ENCODE results near the gene THSD7A. TPM values are rescaled to one million over a fixed set of nuclear protein-coding genes. Genes with fewer than 3 reads are reported as not detected.

Gene THSD7A
- total RNA-seq, 1 experiment from 2014 or later, result 0.68 TPM

DNA sequence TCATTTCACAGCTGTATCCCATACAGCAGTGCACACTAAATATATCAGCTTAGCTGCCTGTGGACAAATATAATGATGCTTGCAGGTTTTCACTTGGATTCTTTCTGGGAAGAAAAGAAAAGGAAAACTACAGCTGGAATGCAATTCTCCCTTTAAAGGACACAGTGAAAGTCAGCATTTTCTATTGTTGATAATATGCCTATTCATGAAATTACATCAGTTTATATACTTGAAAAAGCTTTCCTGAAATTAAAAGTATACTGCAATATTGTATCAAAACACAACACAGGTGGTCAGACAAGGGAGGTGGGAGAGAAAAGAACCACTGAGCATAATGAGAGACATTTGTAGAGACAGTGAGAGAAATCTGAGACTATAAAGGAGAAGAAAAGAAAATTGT lies 20.3 kb downstream of the THSD7A start:
- Mint-ChIP-seq H3K4me3 (no peak overlapping the region), H3K9me3 (no peaks in the 10 kb centered on the region), H3K4me1 (peaks cover 5% of the 10 kb centered on the region), H3K27me3 (ENCODE audit: low read depth) (no peaks in the 10 kb centered on the region), H3K36me3 (no peaks in the 10 kb centered on the region), H3K27ac (no peak overlapping the region)
- TF ChIP-seq ZNF232 (CRISPR knock-in tag; IDR thresholded peaks at IDR 0.05), result no peak
- TF ChIP-seq AFF4 (CRISPR knock-in tag; IDR thresholded peaks at IDR 0.05; ENCODE audit: borderline replicate concordance), result no peak
- TF ChIP-seq OVOL2 (CRISPR knock-in tag; IDR thresholded peaks at IDR 0.05; ENCODE audit: borderline replicate concordance), result no peak
- TF ChIP-seq, protein P1, sequence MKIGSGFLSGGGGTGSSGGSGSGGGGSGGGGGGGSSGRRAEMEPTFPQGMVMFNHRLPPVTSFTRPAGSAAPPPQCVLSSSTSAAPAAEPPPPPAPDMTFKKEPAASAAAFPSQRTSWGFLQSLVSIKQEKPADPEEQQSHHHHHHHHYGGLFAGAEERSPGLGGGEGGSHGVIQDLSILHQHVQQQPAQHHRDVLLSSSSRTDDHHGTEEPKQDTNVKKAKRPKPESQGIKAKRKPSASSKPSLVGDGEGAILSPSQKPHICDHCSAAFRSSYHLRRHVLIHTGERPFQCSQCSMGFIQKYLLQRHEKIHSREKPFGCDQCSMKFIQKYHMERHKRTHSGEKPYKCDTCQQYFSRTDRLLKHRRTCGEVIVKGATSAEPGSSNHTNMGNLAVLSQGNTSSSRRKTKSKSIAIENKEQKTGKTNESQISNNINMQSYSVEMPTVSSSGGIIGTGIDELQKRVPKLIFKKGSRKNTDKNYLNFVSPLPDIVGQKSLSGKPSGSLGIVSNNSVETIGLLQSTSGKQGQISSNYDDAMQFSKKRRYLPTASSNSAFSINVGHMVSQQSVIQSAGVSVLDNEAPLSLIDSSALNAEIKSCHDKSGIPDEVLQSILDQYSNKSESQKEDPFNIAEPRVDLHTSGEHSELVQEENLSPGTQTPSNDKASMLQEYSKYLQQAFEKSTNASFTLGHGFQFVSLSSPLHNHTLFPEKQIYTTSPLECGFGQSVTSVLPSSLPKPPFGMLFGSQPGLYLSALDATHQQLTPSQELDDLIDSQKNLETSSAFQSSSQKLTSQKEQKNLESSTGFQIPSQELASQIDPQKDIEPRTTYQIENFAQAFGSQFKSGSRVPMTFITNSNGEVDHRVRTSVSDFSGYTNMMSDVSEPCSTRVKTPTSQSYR (CRISPR knock-in tag; IDR thresholded peaks at IDR 0.05), result no peak
- TF ChIP-seq, protein P2, sequence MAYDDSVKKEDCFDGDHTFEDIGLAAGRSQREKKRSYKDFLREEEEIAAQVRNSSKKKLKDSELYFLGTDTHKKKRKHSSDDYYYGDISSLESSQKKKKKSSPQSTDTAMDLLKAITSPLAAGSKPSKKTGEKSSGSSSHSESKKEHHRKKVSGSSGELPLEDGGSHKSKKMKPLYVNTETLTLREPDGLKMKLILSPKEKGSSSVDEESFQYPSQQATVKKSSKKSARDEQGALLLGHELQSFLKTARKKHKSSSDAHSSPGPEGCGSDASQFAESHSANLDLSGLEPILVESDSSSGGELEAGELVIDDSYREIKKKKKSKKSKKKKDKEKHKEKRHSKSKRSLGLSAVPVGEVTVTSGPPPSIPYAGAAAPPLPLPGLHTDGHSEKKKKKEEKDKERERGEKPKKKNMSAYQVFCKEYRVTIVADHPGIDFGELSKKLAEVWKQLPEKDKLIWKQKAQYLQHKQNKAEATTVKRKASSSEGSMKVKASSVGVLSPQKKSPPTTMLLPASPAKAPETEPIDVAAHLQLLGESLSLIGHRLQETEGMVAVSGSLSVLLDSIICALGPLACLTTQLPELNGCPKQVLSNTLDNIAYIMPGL (CRISPR knock-in tag; IDR thresholded peaks at IDR 0.05), result no peak
- TF ChIP-seq AR (CRISPR knock-in tag; IDR thresholded peaks at IDR 0.05), result no peak
- no peak for TF ChIP-seq NFYB (CRISPR knock-in tag; conservative IDR thresholded peaks at IDR 0.05; ENCODE audit: low read depth)
- no peak for TF ChIP-seq KAT7 (CRISPR knock-in tag; IDR thresholded peaks at IDR 0.05; ENCODE audit: borderline replicate concordance)
- no peak for TF ChIP-seq ZNF423 (CRISPR knock-in tag; IDR thresholded peaks at IDR 0.05)
- no peak for TF ChIP-seq ATF1 (CRISPR knock-in tag; IDR thresholded peaks at IDR 0.05)
- TF ChIP-seq ZBTB21 (CRISPR knock-in tag; IDR thresholded peaks at IDR 0.05; ENCODE audit: borderline replicate concordance), result no peak
- TF ChIP-seq E2F5 (CRISPR knock-in tag; IDR thresholded peaks at IDR 0.05), result no peak
- no peak for TF ChIP-seq PRDM15 (CRISPR knock-in tag; IDR thresholded peaks at IDR 0.05)
- TF ChIP-seq CBFB (CRISPR knock-in tag; IDR thresholded peaks at IDR 0.05; ENCODE audit: low read depth), result no peak
- TF ChIP-seq SMAD4 (CRISPR knock-in tag; IDR thresholded peaks at IDR 0.05), result no peak
- no peak for TF ChIP-seq IRF2 (CRISPR knock-in tag; IDR thresholded peaks at IDR 0.05; ENCODE audit: borderline replicate concordance, low read depth)
- no peak for TF ChIP-seq MXD4 (CRISPR knock-in tag; IDR thresholded peaks at IDR 0.05; ENCODE audit: borderline replicate concordance)
- TF ChIP-seq E2F1 (CRISPR knock-in tag; IDR thresholded peaks at IDR 0.05), result no peak
- no peak for TF ChIP-seq ZMAT4 (CRISPR knock-in tag; IDR thresholded peaks at IDR 0.05)
- TF ChIP-seq, protein P3, sequence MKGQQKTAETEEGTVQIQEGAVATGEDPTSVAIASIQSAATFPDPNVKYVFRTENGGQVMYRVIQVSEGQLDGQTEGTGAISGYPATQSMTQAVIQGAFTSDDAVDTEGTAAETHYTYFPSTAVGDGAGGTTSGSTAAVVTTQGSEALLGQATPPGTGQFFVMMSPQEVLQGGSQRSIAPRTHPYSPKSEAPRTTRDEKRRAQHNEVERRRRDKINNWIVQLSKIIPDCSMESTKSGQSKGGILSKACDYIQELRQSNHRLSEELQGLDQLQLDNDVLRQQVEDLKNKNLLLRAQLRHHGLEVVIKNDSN (CRISPR knock-in tag; IDR thresholded peaks at IDR 0.05), result no peak
- ChIA-PET POLR2A (no interaction called here), CTCF (no interaction called here)
- DNase-seq (ENCODE audit: low spot score) (no peak), ATAC-seq (no peak)
